ENCODE data around the gene CA4.

CA4 gene

GRCh38 chr17:60129164-60129563 is 20.6 kb upstream of the CA4 start:
- DNase-seq (ENCODE audit: low read depth in 2 of 2, low spot score in 1 of 2) = no peak

DNA sequence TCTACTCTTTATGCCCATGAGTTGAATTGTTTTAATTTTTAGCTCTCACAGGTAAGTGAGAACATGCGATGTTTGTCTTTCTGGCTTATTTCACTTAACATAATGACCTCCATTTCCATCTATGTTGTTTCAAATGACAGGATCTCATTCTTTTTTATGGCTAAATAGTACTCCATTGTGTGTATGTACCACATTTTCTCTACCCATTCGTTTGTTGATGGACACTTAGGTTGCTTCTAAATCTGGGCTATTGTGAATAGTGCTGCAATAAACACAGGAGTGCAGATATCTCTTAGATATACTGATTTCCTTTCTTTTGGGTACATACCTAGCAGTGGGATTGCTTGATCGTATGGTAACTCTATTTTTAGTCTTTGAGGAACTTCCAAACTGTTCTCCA is 19.3 kb upstream of the CA4 start:
- no peak for DNase-seq (ENCODE audit: low read depth in 2 of 2, low spot score in 1 of 2)

DNA sequence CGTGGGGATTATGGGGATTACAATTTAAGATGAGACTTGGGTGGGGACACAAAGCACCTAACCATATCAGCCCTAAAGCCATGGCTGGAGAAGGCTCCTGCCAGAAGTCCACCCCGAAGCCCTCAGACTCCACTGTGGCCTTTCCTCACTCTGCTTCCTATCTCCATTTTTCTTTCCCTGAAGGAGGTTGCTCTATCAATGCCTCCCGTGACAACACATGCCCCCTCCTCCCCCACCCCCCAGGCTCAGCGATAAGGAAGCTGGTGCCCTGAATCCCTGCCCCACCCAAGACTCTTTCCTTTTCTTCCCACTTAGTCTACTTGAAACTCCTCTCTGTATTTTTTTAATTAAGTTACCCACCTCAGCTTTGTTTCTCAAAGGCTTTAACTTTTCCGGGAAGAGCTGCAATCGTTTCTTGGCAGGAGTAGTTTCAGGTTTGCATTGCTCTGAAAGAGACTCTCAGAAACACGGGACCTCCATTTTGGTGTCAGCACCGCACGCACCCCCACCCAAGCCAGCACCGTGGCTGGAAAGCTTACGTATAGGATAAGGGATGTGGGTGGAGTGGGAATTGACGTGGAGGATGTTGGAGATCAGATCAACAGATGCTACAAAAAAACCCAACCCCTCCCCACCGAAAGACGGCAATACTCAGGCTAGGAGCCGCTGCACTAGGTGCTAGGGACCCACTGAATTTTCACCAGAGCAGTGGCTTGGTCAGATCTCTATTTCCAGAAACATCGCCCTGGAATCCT is 15.2 kb upstream of the CA4 start:
- no peak for DNase-seq (ENCODE audit: low read depth in 2 of 2, low spot score in 1 of 2)

- DNase-seq (ENCODE audit: low read depth in 2 of 2, low spot score in 1 of 2) = peak; percentile 36 to 41
Measured at GRCh38 chr17:60135151-60135950, 14.4 kb upstream of the CA4 start.

DNA sequence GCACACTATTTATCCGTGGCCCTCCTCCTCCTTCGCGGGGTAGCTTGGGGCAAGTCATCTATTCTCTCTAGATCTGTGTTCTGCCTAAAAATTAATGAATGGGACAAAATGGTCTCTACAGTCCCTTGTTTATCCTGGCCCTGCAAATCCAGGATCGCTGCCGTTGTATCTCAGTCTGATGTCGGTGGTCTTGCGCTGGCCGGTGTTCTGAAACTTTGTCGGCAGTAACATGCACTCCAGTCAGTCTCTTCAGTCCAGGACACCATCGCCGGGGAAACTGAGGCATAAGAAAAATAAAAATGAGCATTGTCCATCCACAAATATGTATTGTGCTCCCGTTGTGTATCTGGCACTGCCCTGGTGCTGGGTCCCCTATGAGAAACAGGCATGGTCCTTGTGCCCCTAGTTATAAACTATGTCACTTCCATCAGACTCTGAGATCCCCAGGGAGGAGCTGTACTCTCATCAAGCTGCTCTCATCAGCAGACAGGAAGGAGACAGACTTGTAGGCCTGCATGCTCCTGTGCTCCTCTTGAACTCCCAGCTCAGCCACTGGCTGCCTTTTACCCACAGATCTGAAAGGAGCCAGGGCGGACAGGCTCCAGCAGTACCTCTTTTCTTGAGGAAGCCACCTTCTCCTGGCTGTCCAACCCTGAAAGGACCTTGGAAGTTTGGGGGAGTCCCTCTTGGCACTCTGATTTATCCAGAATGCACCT is 13.7 kb upstream of the CA4 start:
- no peak for DNase-seq (ENCODE audit: low read depth in 2 of 2, low spot score in 1 of 2)

GRCh38 chr17:60137731-60138130 is 12.0 kb upstream of the CA4 start:
- no peak for DNase-seq (ENCODE audit: low read depth in 2 of 2, low spot score in 1 of 2)

DNA sequence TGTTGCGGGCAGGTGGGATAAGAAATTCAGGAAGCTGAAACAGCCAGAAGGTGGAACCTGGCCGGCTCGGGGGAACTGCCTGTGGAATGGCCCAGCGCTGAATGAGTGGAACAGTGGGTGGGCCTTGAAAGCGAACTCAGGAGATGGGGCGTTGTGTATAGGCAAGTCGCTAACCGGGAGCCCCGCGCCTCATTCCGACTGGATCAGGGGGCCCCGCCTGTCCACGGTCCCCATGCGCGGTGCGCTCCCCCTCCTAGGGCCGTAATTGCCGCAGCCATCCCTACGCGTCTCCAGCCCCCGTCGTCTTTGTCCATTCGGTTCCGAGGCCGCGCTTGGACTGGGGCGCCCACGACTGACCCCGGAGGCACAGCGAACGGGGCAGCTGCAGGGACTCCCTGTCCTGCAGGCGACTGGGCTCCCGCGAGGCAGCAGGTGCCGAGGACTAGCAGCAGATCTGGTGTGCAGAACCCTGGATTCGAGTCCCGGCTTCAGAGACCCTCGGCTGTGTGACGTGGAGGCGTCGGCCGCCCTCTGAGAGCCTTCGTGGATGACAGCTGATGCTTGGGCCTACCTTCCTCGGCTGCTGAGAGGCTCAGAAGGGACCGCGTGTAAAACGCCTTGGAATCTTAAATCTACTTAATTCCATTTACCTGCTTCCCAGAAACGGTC is 10.9 kb upstream of the CA4 start:
- no peak for DNase-seq (ENCODE audit: low read depth in 2 of 2, low spot score in 1 of 2)

DNA sequence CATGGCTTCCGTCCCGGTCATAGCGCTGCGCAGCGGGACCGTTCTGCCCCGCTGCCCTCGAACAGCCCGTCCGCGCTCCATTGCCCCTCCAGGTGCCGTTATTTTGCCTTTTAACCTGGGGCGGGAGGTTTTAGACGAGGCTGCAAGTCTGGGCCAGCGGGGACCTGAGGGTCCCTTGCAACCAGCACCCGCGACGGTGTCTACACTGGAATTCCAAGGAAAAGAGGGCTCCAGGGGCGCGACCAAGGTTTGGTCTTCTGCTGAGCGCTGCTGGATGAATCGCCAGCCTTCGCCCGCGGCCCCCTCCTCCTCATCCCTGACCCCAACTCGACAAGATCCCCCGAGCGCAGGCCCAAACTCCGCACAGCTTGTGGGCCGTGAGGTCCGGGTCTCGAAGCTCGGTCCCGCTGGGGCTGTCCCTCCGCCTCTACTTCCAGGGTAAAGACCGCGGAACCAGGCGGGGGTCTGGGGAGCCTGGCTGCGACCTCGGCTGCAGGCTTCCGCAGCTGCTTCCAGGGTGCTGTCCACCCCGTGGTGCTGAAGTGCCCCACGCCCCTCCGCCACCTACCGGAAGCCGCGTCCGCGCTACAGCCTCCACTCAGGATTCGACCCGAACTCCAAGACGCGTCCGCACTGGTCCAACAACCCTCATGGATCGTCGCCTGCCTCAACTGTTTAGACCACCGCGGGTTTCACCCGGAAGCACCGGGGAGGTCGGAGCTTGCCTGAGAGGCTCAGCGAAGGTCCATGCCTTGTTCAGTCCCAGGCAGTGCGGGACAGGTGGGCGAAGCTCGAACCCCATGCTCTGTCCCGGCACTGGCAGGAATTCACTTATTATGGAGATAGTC is 10.1 kb upstream of the CA4 start:
- DNase-seq (ENCODE audit: low read depth in 2 of 2, low spot score in 1 of 2) = peak; percentile 13 to 41

DNA sequence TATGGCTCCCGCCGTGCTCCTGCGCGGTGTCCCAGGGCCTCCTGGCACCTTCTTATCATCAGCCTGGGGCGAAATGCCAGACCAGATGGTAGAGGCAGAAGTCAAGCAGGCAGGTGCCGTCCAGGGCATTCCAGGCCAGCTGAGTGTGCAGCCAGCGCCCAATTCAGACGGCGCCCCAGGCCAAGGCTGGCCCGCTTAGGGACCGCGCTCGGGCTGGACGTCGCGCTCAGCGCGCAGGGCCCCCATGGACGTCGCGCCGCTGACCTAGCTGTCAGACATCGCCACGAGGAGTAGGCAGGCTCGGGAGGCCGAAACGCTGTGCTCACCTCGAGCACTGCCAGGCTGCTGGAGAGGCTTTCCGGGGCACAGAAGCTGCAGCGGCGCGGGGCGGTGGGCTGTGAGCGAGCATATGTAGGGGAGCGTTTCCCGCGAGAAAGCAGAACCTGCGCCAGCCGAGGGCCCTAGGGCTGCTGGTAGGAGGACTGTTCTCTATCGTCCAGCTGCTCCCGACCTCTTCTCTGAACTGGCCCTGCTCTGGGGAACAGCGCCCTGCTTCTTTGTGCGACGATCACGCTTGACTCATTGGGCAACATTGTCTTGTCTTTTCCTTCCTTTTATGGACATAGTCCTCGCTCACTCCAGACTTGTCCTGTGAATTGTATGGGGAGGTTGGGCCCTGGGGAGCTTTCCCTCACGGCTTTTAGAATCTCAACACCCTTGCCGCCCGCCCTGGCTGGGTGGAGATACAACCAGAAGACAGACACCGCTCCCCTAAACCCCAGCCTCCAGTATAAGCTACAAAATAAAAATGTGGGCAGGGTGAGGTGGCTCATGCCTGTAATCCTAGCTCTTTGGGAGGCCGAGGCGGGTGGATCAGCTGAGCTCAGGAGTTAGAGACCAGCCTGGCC is 8.4 kb upstream of the CA4 start:
- no peak for DNase-seq (ENCODE audit: low read depth in 2 of 2, low spot score in 1 of 2)

DNA sequence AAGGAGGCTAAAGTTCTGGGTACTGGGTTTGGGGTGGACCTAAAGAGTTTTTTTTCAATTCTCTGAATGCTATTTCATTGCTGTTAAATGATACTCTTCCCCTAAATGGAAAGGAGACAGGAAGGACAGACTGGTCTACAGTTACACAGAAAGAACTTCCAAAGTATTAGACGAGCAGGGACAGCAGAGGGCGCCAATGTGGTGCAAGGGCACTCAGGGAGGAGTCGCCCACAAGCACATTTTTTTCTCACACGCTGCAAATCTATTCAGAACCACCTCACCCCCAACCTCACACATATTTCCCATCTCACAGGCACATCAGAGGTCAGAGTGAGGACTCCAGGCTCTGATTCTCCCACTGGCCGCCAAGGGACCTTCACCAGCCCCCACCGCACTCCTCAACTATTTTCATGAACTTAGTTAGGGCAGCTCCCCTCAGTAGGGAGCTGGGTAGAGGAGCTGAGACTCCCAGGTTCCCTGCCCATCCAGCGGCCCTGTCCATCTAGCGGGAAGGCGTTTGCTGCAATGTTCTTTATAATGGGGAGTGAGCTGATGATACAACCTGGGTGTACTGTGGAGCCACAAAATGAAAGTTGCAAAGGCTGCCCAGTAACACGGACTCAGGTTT is 6.8 kb upstream of the CA4 start:
- peak; percentile 21 to 53 for DNase-seq (ENCODE audit: low read depth in 2 of 2, low spot score in 1 of 2)

GRCh38 chr17:60145006-60145935 is 4.5 kb upstream of the CA4 start:
- no peak for DNase-seq (ENCODE audit: low read depth in 2 of 2, low spot score in 1 of 2)

- DNase-seq (ENCODE audit: low read depth in 2 of 2, low spot score in 1 of 2) = no peak
Measured at GRCh38 chr17:60146206-60146605, 3.6 kb upstream of the CA4 start.

DNA sequence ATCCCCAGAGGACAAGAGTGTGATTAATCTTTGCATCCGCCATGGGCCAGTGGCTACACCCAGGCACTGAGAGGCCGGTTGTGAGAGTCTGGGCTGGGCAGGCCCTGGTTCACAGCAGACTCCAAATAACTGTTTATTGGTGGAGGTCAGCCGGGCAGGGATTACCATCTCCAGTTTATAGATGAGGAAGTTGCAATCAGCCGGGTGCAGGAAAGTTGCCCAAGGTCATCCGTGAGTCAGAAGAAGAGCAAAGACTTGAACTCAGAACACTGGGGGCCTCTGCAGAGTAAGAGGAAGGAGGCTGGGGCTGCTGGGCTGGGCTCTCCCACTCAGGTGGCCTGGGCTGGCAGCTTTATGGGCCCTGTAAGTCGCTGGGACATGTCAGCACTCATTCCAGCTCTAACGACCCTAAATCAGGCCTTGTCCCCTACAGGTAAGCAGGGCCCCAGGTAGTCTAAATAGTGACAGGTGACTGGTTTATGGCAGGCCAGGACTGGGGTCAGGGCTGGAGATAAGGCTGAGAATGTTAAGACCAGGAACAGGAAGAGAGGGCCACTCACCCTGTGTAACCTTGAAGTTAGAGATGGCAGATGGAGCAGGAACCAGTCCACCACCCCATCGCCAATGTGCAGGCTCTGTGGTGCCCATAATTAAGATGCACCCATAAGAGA is 2.1 kb upstream of the CA4 start:
- no peak for DNase-seq (ENCODE audit: low read depth in 2 of 2, low spot score in 1 of 2)

GRCh38 chr17:60148373-60148772 is 1.4 kb upstream of the CA4 start:
- DNase-seq (ENCODE audit: low read depth in 2 of 2, low spot score in 1 of 2) = no peak

- DNase-seq (ENCODE audit: low read depth in 2 of 2, low spot score in 1 of 2) = no peak
Measured at GRCh38 chr17:60151355-60151754, 1.6 kb downstream of the CA4 start.

GRCh38 chr17:60153606-60154390 is 4.0 kb downstream of the CA4 start:
- no peak for DNase-seq (ENCODE audit: low read depth in 2 of 2, low spot score in 1 of 2)
